Measurements from ENCODE around the gene TSPAN15. TPM values are rescaled to one million over a fixed set of nuclear protein-coding genes. Genes with fewer than 3 reads are reported as not detected.
A peak's percentile ranks its signal among the peaks of the same experiment; 100 is the strongest.

The TSPAN15 gene
- total RNA-seq, 3 donors from 2014 or later, result 53.3 to 89.5 (median 65.0) TPM

- Histone ChIP-seq H3K27ac (no peak overlapping the region), H3K4me1 (no peaks in the 10 kb centered on the region), H3K4me3 (no peak overlapping the region), H3K9me3 (no peaks in the 10 kb centered on the region), H3K27me3 (no peaks in the 10 kb centered on the region), H3K36me3 (no peaks in the 10 kb centered on the region)
- intact Hi-C loops (cut with DNase I; ENCODE audit: low total_unique reads), result loop anchor here (10.0 kb wide), 1 partner anchor 121 kb away; the partner anchor contains the start of gene FAM241B
- no peak for DNase-seq (ENCODE audit: low spot score in 2 of 2)
- TF ChIP-seq POLR2AphosphoS5 (IDR thresholded peaks at IDR 0.05), result no peak
- TF ChIP-seq, protein P1, sequence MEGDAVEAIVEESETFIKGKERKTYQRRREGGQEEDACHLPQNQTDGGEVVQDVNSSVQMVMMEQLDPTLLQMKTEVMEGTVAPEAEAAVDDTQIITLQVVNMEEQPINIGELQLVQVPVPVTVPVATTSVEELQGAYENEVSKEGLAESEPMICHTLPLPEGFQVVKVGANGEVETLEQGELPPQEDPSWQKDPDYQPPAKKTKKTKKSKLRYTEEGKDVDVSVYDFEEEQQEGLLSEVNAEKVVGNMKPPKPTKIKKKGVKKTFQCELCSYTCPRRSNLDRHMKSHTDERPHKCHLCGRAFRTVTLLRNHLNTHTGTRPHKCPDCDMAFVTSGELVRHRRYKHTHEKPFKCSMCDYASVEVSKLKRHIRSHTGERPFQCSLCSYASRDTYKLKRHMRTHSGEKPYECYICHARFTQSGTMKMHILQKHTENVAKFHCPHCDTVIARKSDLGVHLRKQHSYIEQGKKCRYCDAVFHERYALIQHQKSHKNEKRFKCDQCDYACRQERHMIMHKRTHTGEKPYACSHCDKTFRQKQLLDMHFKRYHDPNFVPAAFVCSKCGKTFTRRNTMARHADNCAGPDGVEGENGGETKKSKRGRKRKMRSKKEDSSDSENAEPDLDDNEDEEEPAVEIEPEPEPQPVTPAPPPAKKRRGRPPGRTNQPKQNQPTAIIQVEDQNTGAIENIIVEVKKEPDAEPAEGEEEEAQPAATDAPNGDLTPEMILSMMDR (IDR thresholded peaks at IDR 0.05), result no peak
- no peak for TF ChIP-seq POLR2A (IDR thresholded peaks at IDR 0.05)
Observed at GRCh38 chr10:69513617-69514016, 62.4 kb downstream of the TSPAN15 start.

DNA sequence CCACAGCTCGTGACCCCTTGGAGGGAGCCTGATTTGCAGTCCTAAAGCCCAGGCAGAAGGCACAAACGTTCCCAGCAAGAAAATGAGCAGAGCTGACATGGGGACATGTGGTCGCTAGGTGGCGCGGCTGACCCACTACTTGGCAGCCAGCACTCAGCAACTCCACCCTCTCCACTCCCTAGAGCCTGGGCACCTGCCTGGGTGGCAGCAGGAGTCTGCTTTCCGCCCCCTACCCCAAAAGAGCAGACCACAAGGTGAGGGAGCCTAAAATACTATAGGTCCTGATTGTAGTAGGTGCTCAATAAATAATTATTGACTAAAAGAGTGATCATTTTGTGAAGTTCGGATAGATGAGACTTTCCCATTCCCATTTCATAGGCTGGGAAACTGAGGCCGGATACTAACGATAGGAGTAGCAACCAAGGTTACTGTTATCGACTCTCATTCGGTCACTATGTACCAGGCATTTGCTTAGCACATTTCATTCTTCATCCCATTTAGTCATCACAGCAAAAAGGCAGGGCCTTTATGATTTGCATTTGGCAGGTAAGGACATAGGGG is 64.5 kb downstream of the TSPAN15 start:
- DNase-seq (ENCODE audit: low spot score in 2 of 2), result no peak
- no peak overlapping the region for H3K4me3 ChIP-seq
- H3K36me3 ChIP-seq, result no peaks in the 10 kb centered on the region
- H3K27ac ChIP-seq, result no peak overlapping the region
- H3K27me3 ChIP-seq, result no peaks in the 10 kb centered on the region
- no peaks in the 10 kb centered on the region for H3K4me1 ChIP-seq
- no peak for TF ChIP-seq POLR2A (IDR thresholded peaks at IDR 0.05)
- no peak for TF ChIP-seq POLR2AphosphoS5 (IDR thresholded peaks at IDR 0.05)
- TF ChIP-seq, protein P1 (IDR thresholded peaks at IDR 0.05), result peak in 2 of 3 donors; percentile 51 to 53
- intact Hi-C loops (cut with DNase I; ENCODE audit: low total_unique reads), result loop anchor here (10.0 kb wide), 1 partner anchor 119 kb away; the partner anchor contains the start of gene FAM241B
- H3K9me3 ChIP-seq, result no peaks in the 10 kb centered on the region

- Histone ChIP-seq H3K27me3 (no peaks in the 10 kb centered on the region), H3K4me1 (no peaks in the 10 kb centered on the region), H3K4me3 (no peak overlapping the region), H3K36me3 (no peaks in the 10 kb centered on the region), H3K27ac (no peak overlapping the region), H3K9me3 (no peaks in the 10 kb centered on the region)
- intact Hi-C loops (cut with DNase I; ENCODE audit: low total_unique reads), result loop anchor here (10.0 kb wide), 1 partner anchor 118 kb away; the partner anchor contains the start of gene FAM241B
- no peak for TF ChIP-seq POLR2A (IDR thresholded peaks at IDR 0.05)
- TF ChIP-seq, protein P1 (IDR thresholded peaks at IDR 0.05), result no peak
- TF ChIP-seq POLR2AphosphoS5 (IDR thresholded peaks at IDR 0.05), result no peak
- DNase-seq (ENCODE audit: low spot score in 2 of 2), result no peak
Observed at GRCh38 chr10:69516316-69516715, 65.1 kb downstream of the TSPAN15 start.

GRCh38 chr10:69516796-69517195 is 65.5 kb downstream of the TSPAN15 start:
- no peaks in the 10 kb centered on the region for H3K36me3 ChIP-seq
- no peak for DNase-seq (ENCODE audit: low spot score in 2 of 2)
- intact Hi-C loops (cut with DNase I; ENCODE audit: low total_unique reads), result loop anchor here (10.0 kb wide), 1 partner anchor 118 kb away; the partner anchor contains the start of gene FAM241B
- H3K4me3 ChIP-seq, result no peak overlapping the region
- no peaks in the 10 kb centered on the region for H3K4me1 ChIP-seq
- no peak overlapping the region for H3K27ac ChIP-seq
- H3K27me3 ChIP-seq, result no peaks in the 10 kb centered on the region
- H3K9me3 ChIP-seq, result no peaks in the 10 kb centered on the region
- TF ChIP-seq, protein P1 (IDR thresholded peaks at IDR 0.05), result no peak
- no peak for TF ChIP-seq POLR2AphosphoS5 (IDR thresholded peaks at IDR 0.05)
- no peak for TF ChIP-seq POLR2A (IDR thresholded peaks at IDR 0.05)

GRCh38 chr10:69517271-69517848 is 66.1 kb downstream of the TSPAN15 start:
- intact Hi-C loops (cut with DNase I; ENCODE audit: low total_unique reads), result loop anchor here (10.0 kb wide), 1 partner anchor 117 kb away; the partner anchor contains the start of gene FAM241B
- H3K9me3 ChIP-seq, result no peaks in the 10 kb centered on the region
- H3K4me1 ChIP-seq, result no peaks in the 10 kb centered on the region
- H3K36me3 ChIP-seq, result no peaks in the 10 kb centered on the region
- no peaks in the 10 kb centered on the region for H3K27me3 ChIP-seq
- H3K4me3 ChIP-seq, result no peak overlapping the region
- no peak for DNase-seq (ENCODE audit: low spot score in 2 of 2)
- TF ChIP-seq, protein P1 (IDR thresholded peaks at IDR 0.05), result no peak
- TF ChIP-seq POLR2AphosphoS5 (IDR thresholded peaks at IDR 0.05) (no peak), POLR2A (IDR thresholded peaks at IDR 0.05) (no peak)
- H3K27ac ChIP-seq, result no peak overlapping the region

Measured in breast epithelium (tissue), 4 donors.